Measurements from ENCODE around the gene TSPAN31.

- TF ChIP-seq FOXA1 (IDR thresholded peaks at IDR 0.05) (no peak), BHLHE40 (IDR thresholded peaks at IDR 0.05; ENCODE audit: borderline replicate concordance) (no peak), FOXM1 (IDR thresholded peaks at IDR 0.05; ENCODE audit: borderline replicate concordance) (no peak), PKNOX1 (IDR thresholded peaks at IDR 0.05) (no peak), SP1 (IDR thresholded peaks at IDR 0.05) (no peak), SUZ12 (IDR thresholded peaks at IDR 0.05) (no peak), TARDBP (IDR thresholded peaks at IDR 0.05) (no peak), ELF4 (IDR thresholded peaks at IDR 0.05) (no peak)
Observed at GRCh38 chr12:57700317-57700716, 44.5 kb upstream of the TSPAN31 start.
